Upper lobe of left lung (tissue), 4 donors: ENCODE data around the gene OR11A1.

Experiments
- CTCF ChIP-seq, 6 experiments: fragments of 450-650 bp in 4 of 6; fragments of 200-600 bp in 2 of 6; sonication (generic) in 2 of 6; IDR thresholded peaks; one replicate each; pipeline ENCODE4 v1.5.1; 2016 to 2019; ENCODE audit warnings: antibody characterized with exemption in 6 of 6
- POLR2A ChIP-seq, 4 donors: fragments of 450-650 bp; IDR thresholded peaks; one replicate each; pipeline ENCODE4 v1.5.1; 2016 to 2017; ENCODE audit warnings: antibody characterized with exemption in 4 of 4, mild to moderate bottlenecking in 2 of 4

DNA sequence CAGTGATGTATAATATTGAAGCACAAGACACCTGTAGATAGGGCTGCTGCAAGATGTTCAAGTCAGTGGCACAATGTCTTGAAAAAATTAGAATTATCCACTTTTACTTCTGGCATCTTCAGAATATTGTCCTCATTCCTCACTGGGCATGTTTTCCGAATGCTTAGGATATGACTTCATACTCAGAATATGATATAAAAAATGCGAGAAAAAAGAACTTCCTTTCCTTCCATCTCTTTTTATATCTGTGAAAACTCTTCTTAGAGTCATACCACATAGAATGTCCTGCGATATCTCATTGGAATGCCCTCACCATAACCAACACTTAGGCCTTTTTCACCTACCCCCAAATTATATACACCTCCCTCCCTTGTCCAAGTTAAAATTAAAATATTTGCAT, 26.3 kb upstream of the OR11A1 start:
- no peak for TF ChIP-seq CTCF (IDR thresholded peaks at IDR 0.05)
- no peak for TF ChIP-seq POLR2A (IDR thresholded peaks at IDR 0.05)
